Fibroblast of the aortic adventitia (primary cell): ENCODE results near the gene PRORP. TPM values are rescaled to one million over a fixed set of nuclear protein-coding genes. Genes with fewer than 3 reads are reported as not detected.

Experiments used
- DNase-seq: peaks from one replicate; pipeline ENCODE4 v3.0.0-alpha.2; 2010; ENCODE audit warnings: low read depth
- H3K4me3 ChIP-seq: 2 replicates; pipeline ENCODE4 v1.5.1; 2011; ENCODE audit warnings: low read depth, mild to moderate bottlenecking, control low read depth, low read length, moderate library complexity
- CTCF ChIP-seq: IDR thresholded peaks from 2 replicates; pipeline ENCODE4 v1.5.1; 2011; ENCODE audit warnings: mild to moderate bottlenecking, low read length, control low read depth, inconsistent platforms; ENCODE audit not compliant: insufficient read depth
- total RNA-seq: library from RNA; depleted of rRNA; stranded (reverse); fragments of >200 nt; gene quantifications from 2 replicates; pipeline ENCODE4 v1.2.3, GENCODE V29; 2012; ENCODE audit warnings: low replicate concordance

Gene PRORP
- total RNA-seq, 1 donor, result 36.2 TPM

- DNase-seq, result no peak
- no peak overlapping the region for H3K4me3 ChIP-seq
- no peak for TF ChIP-seq CTCF
Observed at GRCh38 chr14:35134329-35135123, 12.2 kb downstream of the PRORP start.

GRCh38 chr14:35138585-35138984 lies 16.2 kb downstream of the PRORP start:
- no peak overlapping the region for H3K4me3 ChIP-seq
- no peak for TF ChIP-seq CTCF
- DNase-seq, result no peak

GRCh38 chr14:35140718-35141581 lies 18.6 kb downstream of the PRORP start:
- H3K4me3 ChIP-seq, result no peak overlapping the region
- peak; percentile 62 for DNase-seq
- TF ChIP-seq CTCF, result peak; percentile 30

- no peak overlapping the region for H3K4me3 ChIP-seq
- DNase-seq, result no peak
- TF ChIP-seq CTCF, result no peak
Observed at GRCh38 chr14:35144029-35144428, 21.7 kb downstream of the PRORP start.

GRCh38 chr14:35146711-35147149 lies 24.4 kb downstream of the PRORP start:
- TF ChIP-seq CTCF, result no peak
- DNase-seq, result no peak
- no peak overlapping the region for H3K4me3 ChIP-seq

GRCh38 chr14:35147186-35147585 lies 24.8 kb downstream of the PRORP start:
- no peak for TF ChIP-seq CTCF
- no peak overlapping the region for H3K4me3 ChIP-seq
- DNase-seq, result no peak
